K562 (cell line): Measurements from ENCODE around the gene BAHD1. TPM values are rescaled to one million over a fixed set of nuclear protein-coding genes. Genes with fewer than 3 reads are reported as not detected.

Experiments
- ATAC-seq: fragments of 200-7000 bp; cut with Tn5 transposase; 3 replicates; pipeline ENCODE4 v1.9.1; 2020; ENCODE audit warnings: moderate library complexity
- BruUV-seq: library from RNA; stranded (reverse); fragments of 400-500 nt; replicated peaks from 2 replicates; lab custom pipeline; 2021; lab: Mats Ljungman, UMichigan
- CTCF ChIA-PET: fragments of 300-600 bp; formaldehyde crosslinking; extraction: SDS; loops from one replicate; lab custom pipeline; 2021; ENCODE audit warnings: low intra/inter-chr PET ratio; lab: Yijun Ruan, JAX
- POLR2A ChIA-PET: fragments of 300-600, 350-650 bp; sonication (Branson Sonifier 250); formaldehyde crosslinking; extraction: SDS; loops from one replicate; lab custom pipeline; 2021; ENCODE audit warnings: antibody characterized with exemption, inconsistent platforms; lab: Yijun Ruan, JAX
- DNase-seq, 4 experiments: peaks; one replicate each; pipeline versions ENCODE4 v3.0.0 to v3.0.0-alpha.2; 2011 to 2018; ENCODE audit warnings: low spot score in 3 of 4, mixed read lengths in 3 of 4; ENCODE audit errors: extremely low read depth in 1 of 4
- FAIRE-seq: peaks from 2 replicates; lab custom pipeline; 2011; peaks lifted over from hg19 to GRCh38; lab: Jason Lieb, UNC
- H2AFZ ChIP-seq: 2 replicates; pipeline ENCODE4 v1.6.0; 2011; ENCODE audit warnings: low read depth, low read length, control low read depth, inconsistent platforms
- H3K27ac ChIP-seq: fragments of 200-600 bp; 3 replicates; pipeline ENCODE4 v1.8.0; 2011; ENCODE audit warnings: low read depth, mild to moderate bottlenecking, control low read depth, inconsistent platforms, low read length, moderate library complexity, mixed read lengths; ENCODE audit errors: extremely low read depth
- H3K27me3 ChIP-seq, 2 experiments: fragments of 300-600 bp in 1 of 2; 2 replicates in 1 of 2; 3 replicates in 1 of 2; pipeline versions ENCODE4 v1.6.0 to v1.8.0; 2011; ENCODE audit warnings: inconsistent platforms in 2 of 2, low read length in 2 of 2, mild to moderate bottlenecking in 1 of 2, mixed read lengths in 1 of 2, moderate library complexity in 1 of 2; ENCODE audit not compliant: control insufficient read depth in 2 of 2, insufficient read depth in 2 of 2
- H3K36me3 ChIP-seq: fragments of 300-600 bp; 3 replicates; pipeline ENCODE4 v1.8.0; 2011; ENCODE audit warnings: mild to moderate bottlenecking, low read length, inconsistent platforms; ENCODE audit not compliant: control insufficient read depth, insufficient read depth
- H3K4me1 ChIP-seq, 2 experiments: fragments of 200-600 bp in 1 of 2; replicated peaks in 1 of 2; 2 replicates in 1 of 2; 3 replicates in 1 of 2; pipeline versions ENCODE4 v1.5.1 to v1.8.0; 2011; ENCODE audit warnings: inconsistent platforms in 2 of 2, low read length in 2 of 2, mild to moderate bottlenecking in 1 of 2, mixed read lengths in 1 of 2, moderate library complexity in 1 of 2; ENCODE audit not compliant: control insufficient read depth in 2 of 2, insufficient read depth in 2 of 2
- H3K4me2 ChIP-seq: 2 replicates; pipeline ENCODE4 v1.6.1; 2011; ENCODE audit warnings: low read length, control low read depth, inconsistent platforms, mixed read lengths; ENCODE audit not compliant: insufficient read depth
- H3K4me3 ChIP-seq: fragments of 200-600 bp; sonication (generic), shearing (Covaris generic); 2 replicates; pipeline ENCODE4 v1.5.1; 2016; ENCODE audit warnings: control low read depth, inconsistent platforms
- H3K79me2 ChIP-seq: fragments of 200-600 bp; 3 replicates; pipeline ENCODE4 v1.8.0; 2011; ENCODE audit warnings: low read length, inconsistent platforms; ENCODE audit not compliant: control insufficient read depth, insufficient read depth
- H3K9ac ChIP-seq, 2 experiments: 2 replicates each; pipeline versions ENCODE4 v1.6.0 to v1.6.1; 2011; ENCODE audit warnings: low read depth in 2 of 2, low read length in 2 of 2, control low read depth in 1 of 2, inconsistent platforms in 1 of 2, mild to moderate bottlenecking in 1 of 2, mixed read lengths in 1 of 2; ENCODE audit not compliant: insufficient read depth in 1 of 2
- H3K9me1 ChIP-seq: one replicate; pipeline ENCODE4 v1.6.0; 2011; ENCODE audit warnings: inconsistent platforms, mild to moderate bottlenecking, low read length, moderate library complexity; ENCODE audit not compliant: control insufficient read depth, insufficient read depth
- H3K9me3 ChIP-seq: replicated peaks from 2 replicates; pipeline ENCODE4 v1.5.1; 2011; ENCODE audit warnings: low read depth, low read length, inconsistent platforms; ENCODE audit not compliant: control insufficient read depth, insufficient read depth
- H4K20me1 ChIP-seq: replicated peaks from 2 replicates; pipeline ENCODE4 v1.6.1; 2011; ENCODE audit warnings: low read length, inconsistent platforms, mixed read lengths; ENCODE audit not compliant: control insufficient read depth, insufficient read depth
- HDGF ChIP-seq: fragments of 450-650 bp; IDR thresholded peaks from 2 replicates; pipeline ENCODE4 v1.6.1; 2016
- HMGN3 ChIP-seq: IDR thresholded peaks from 2 replicates; pipeline ENCODE4 v1.6.1; 2011; ENCODE audit warnings: borderline replicate concordance, low read depth, mild to moderate bottlenecking, mixed read lengths, low read length; ENCODE audit not compliant: insufficient read length; ENCODE audit errors: extremely low read depth
- KDM2B ChIP-seq: fragments of 250-450 bp; sonication (Bioruptor Pico); IDR thresholded peaks from 2 replicates; pipeline ENCODE4 v1.8.0; 2021; ENCODE audit warnings: mild to moderate bottlenecking, moderate library complexity
- MYC ChIP-seq, 2 experiments: fragments of 250-450 bp in 1 of 2; sonication (Bioruptor Pico) in 1 of 2; IDR thresholded peaks; 2 replicates each; pipeline versions ENCODE4 v1.5.1 to v1.6.1; 2012 to 2021; ENCODE audit warnings: low read depth in 2 of 2, borderline replicate concordance in 1 of 2, improper control_type of control experiment in 1 of 2, low read length in 1 of 2, mild to moderate bottlenecking in 1 of 2, moderate library complexity in 1 of 2
- POLR2G ChIP-seq: fragments of 200-400 bp; formaldehyde crosslinking; IDR thresholded peaks from 2 replicates; pipeline ENCODE4 v1.6.1; 2017; ENCODE audit warnings: low read depth, mild to moderate bottlenecking, antibody characterized with exemption, low read length, moderate library complexity
- RAD21 ChIP-seq, 2 experiments: fragments of 250-450 bp in 1 of 2; fragments of 450-650 bp in 1 of 2; sonication (Bioruptor Pico) in 1 of 2; formaldehyde crosslinking in 1 of 2; IDR thresholded peaks in 1 of 2; conservative IDR thresholded peaks in 1 of 2; 2 replicates each; pipeline versions ENCODE4 v1.4.0 to v1.8.0; 2020 to 2022; ENCODE audit warnings: mild to moderate bottlenecking in 2 of 2, moderate library complexity in 1 of 2
- RBM39 ChIP-seq: fragments of 200-400 bp; formaldehyde crosslinking; optimal IDR thresholded peaks from 2 replicates; pipeline ENCODE3; 2018; ENCODE audit warnings: low read depth, low read length
- RFX7 ChIP-seq: fragments of 250-450 bp; sonication (Bioruptor Pico); IDR thresholded peaks from 2 replicates; pipeline ENCODE4 v1.5.1; 2021; ENCODE audit warnings: mild to moderate bottlenecking
- SPI1 ChIP-seq: IDR thresholded peaks from 2 replicates; pipeline ENCODE4 v1.6.1; 2011; ENCODE audit warnings: low read depth, low read length, control low read depth, borderline replicate concordance
- TAL1 ChIP-seq: fragments of 450-650 bp; IDR thresholded peaks from 2 replicates; pipeline ENCODE4 v1.6.1; 2016; ENCODE audit warnings: mild to moderate bottlenecking
- TEAD4 ChIP-seq, 2 experiments: sonication (generic) in 1 of 2; formaldehyde crosslinking in 1 of 2; IDR thresholded peaks; 2 replicates each; pipeline versions ENCODE4 v1.6.1 to v1.8.0; 2012 to 2022; ENCODE audit warnings: borderline replicate concordance in 1 of 2, inconsistent platforms in 1 of 2, low read length in 1 of 2, mild to moderate bottlenecking in 1 of 2, missing genetic modification reagents in 1 of 2
- VEZF1 ChIP-seq: fragments of 200-800 bp; sonication (Bioruptor generic); IDR thresholded peaks from 2 replicates; pipeline ENCODE4 v1.6.1; 2017; ENCODE audit warnings: missing genetic modification characterization, missing compliant biosample characterization
- ZZZ3 ChIP-seq: fragments of 450-650 bp; IDR thresholded peaks from 2 replicates; pipeline ENCODE4 v1.6.1; 2016; ENCODE audit warnings: antibody characterized with exemption, mild to moderate bottlenecking, moderate library complexity
- WGBS: fragments of 100-300 bp; shearing (Covaris generic); methylation state at CpG from one replicate; pipeline ENCODE4 v1.1.6; 2016; ENCODE audit warnings: low coverage, mixed read lengths; ENCODE audit not compliant: insufficient coverage; ENCODE audit errors: missing lambda C conversion rate; 5-methylcytosine and 5-hydroxymethylcytosine counted together
- in situ Hi-C: fragments of 300-500 bp; cut with MboI; formaldehyde crosslinking; loops from 4 replicates; pipeline ENCODE4 v1.15.0; 2018; ENCODE audit warnings: inconsistent platforms, mixed read lengths
- intact Hi-C: fragments of 100-400 bp; cut with micrococcal nuclease; formaldehyde crosslinking; loops from 2 replicates; pipeline ENCODE4 v1.14.2; 2022
- polyA plus RNA-seq, 8 experiments: library from polyadenylated mRNA; depleted of rRNA in 4 of 8; stranded (reverse) in 5 of 8; unstranded in 3 of 8; fragments of >200 nt; fragmentation: Nextera tagmentation in 2 of 8; fragmentation: Illumina TruSeq in 1 of 8; extraction: Ambion mirVana in 2 of 8; extraction: Trizol in 1 of 8; gene quantifications; 2 replicates each; pipeline versions ENCODE4 v1.2.1 to v1.2.3, GENCODE V29; 2011 to 2014; ENCODE audit warnings: inconsistent platforms in 1 of 8, missing spikeins in 1 of 8
- total RNA-seq, 7 experiments: library from RNA; depleted of rRNA in 6 of 7; stranded (reverse); fragments of >200 nt in 6 of 7; fragmentation: Illumina TruSeq in 2 of 7; extraction: Trizol in 2 of 7; gene quantifications; 2 replicates each; pipeline versions ENCODE4 v1.2.1 to v1.2.3, GENCODE V29; 2011 to 2021; ENCODE audit warnings: low replicate concordance in 1 of 7
- TF ChIP-seq, protein P1 (sequence below), 3 experiments: fragments of 200-800 bp in 1 of 3; sonication (Bioruptor generic) in 1 of 3; sonication (generic) in 1 of 3; formaldehyde crosslinking in 1 of 3; IDR thresholded peaks; 2 replicates each; pipeline versions ENCODE4 v1.6.1 to v1.8.0; 2016 to 2022; ENCODE audit warnings: mild to moderate bottlenecking in 2 of 3, missing compliant biosample characterization in 2 of 3, missing genetic modification characterization in 2 of 3, missing genetic modification reagents in 1 of 3
- TF ChIP-seq, protein P2 (sequence below), 3 experiments: IDR thresholded peaks in 2 of 3; conservative IDR thresholded peaks in 1 of 3; 2 replicates each; pipeline ENCODE4 v1.5.1; 2011 to 2012; ENCODE audit warnings: low read length in 3 of 3, mild to moderate bottlenecking in 3 of 3, control low read depth in 2 of 3, improper control_type of control experiment in 1 of 3, inconsistent platforms in 1 of 3, low read depth in 1 of 3, mixed read lengths in 1 of 3, moderate library complexity in 1 of 3; ENCODE audit not compliant: insufficient read depth in 2 of 3

BAHD1 gene
- total and polyA plus RNA-seq, 9 of the 15 experiments (the other 6 are each of a cell fraction or from before 2014, with no cell fraction given): 0.55 to 38.5 (median 11.5) TPM

DNA sequence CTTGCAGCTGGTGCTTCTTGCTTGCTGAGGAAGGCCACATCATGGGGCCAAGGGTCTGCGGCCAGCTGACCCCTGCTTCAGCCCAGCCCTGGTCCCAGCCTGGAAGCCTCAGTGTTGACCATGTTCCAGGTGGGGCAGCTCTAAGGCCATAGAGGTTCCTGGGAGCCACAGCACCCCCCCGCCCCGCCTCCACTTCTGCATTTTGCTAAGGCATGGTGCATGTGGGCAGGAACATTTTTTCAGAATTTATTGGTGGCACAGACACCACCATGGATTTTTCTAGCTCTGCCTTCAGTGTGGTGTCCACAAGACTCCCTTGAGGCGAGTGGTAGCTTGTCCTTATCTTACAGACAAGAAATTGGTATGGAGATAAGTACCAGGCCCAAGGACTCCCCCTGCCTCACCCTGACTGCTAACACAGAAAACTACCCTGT is 28.2 kb downstream of the BAHD1 start:
- in situ Hi-C loops: no loop called here
- POLR2A ChIA-PET: interaction anchor here (0.7 to 2.2 kb wide), 5 partner anchors 10 to 30 kb away, joined by 3 to 15 read pairs (median 6); no protein-coding TSS in a partner anchor
- Histone ChIP-seq H3K36me3 (peaks cover 41% of the 10 kb centered on the region), H3K4me1 (peaks cover 37 to 52% of the 10 kb centered on the region in 2 experiments), H3K9me1 (no peaks in the 10 kb centered on the region), H3K4me3 (no peak overlapping the region), H3K9ac (no peak overlapping the region; a peak in 1 of 4 replicates)
- BruUV-seq: no TSS peak
- ATAC-seq (no peak), FAIRE-seq (peak; percentile 54), DNase-seq (peak in 1 of 4 experiments; percentile 37)
- peak; percentile 45 for TF ChIP-seq HMGN3
- no peak for TF ChIP-seq HDGF
- 0 out of 2 replicates have a peak, but pooled peaks have one; percentile 47 for TF ChIP-seq MYC (IDR thresholded peaks at IDR 0.05; ENCODE audit: low read depth, low read length)
- TF ChIP-seq MYC (CRISPR knock-in tag; IDR thresholded peaks at IDR 0.05; ENCODE audit: borderline replicate concordance, low read depth): no peak
- TF ChIP-seq, protein P1, sequence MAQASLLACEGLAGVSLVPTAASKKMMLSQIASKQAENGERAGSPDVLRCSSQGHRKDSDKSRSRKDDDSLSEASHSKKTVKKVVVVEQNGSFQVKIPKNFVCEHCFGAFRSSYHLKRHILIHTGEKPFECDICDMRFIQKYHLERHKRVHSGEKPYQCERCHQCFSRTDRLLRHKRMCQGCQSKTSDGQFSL (CRISPR knock-in tag; IDR thresholded peaks at IDR 0.05): peak; percentile 75
- TF ChIP-seq, protein P1 (tag; IDR thresholded peaks at IDR 0.05): no peak
- TF ChIP-seq VEZF1 (CRISPR knock-in tag): peak; percentile 54; the same call in 1 of the 2 replicates
- TF ChIP-seq POLR2G: 0 out of 2 replicates have a peak, but pooled peaks have one; percentile 23
- no peak for TF ChIP-seq ZZZ3
- TF ChIP-seq RFX7 (CRISPR knock-in tag): no peak
- no peak for TF ChIP-seq TAL1
- TF ChIP-seq RBM39: no peak
- TF ChIP-seq RAD21 (CRISPR knock-in tag; conservative IDR thresholded peaks at IDR 0.05 in 1 of 2, IDR thresholded peaks at IDR 0.05 in 1 of 2): 0 out of 4 replicates have a peak, but pooled peaks have one; percentile 3 to 10
- TF ChIP-seq KDM2B: no peak
- TF ChIP-seq, protein P2, sequence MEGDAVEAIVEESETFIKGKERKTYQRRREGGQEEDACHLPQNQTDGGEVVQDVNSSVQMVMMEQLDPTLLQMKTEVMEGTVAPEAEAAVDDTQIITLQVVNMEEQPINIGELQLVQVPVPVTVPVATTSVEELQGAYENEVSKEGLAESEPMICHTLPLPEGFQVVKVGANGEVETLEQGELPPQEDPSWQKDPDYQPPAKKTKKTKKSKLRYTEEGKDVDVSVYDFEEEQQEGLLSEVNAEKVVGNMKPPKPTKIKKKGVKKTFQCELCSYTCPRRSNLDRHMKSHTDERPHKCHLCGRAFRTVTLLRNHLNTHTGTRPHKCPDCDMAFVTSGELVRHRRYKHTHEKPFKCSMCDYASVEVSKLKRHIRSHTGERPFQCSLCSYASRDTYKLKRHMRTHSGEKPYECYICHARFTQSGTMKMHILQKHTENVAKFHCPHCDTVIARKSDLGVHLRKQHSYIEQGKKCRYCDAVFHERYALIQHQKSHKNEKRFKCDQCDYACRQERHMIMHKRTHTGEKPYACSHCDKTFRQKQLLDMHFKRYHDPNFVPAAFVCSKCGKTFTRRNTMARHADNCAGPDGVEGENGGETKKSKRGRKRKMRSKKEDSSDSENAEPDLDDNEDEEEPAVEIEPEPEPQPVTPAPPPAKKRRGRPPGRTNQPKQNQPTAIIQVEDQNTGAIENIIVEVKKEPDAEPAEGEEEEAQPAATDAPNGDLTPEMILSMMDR (IDR thresholded peaks at IDR 0.05 in 2 of 3, conservative IDR thresholded peaks at IDR 0.05 in 1 of 3; ENCODE audit: insufficient read depth in 2 of 3, low read depth in 1 of 3, low read length in 3 of 3): peak in 1 of 3 experiments; percentile 21; a peak in 1 of 6 replicates
- peak; percentile 86 for TF ChIP-seq SPI1
- 0 out of 2 replicates have a peak, but pooled peaks have one; percentile 20 for TF ChIP-seq TEAD4 (IDR thresholded peaks at IDR 0.05; ENCODE audit: low read length)
- no peak for TF ChIP-seq TEAD4 (CRISPR knock-in tag; IDR thresholded peaks at IDR 0.05; ENCODE audit: borderline replicate concordance)
- TF ChIP-seq, all 486 proteins: peak for 9
- Histone ChIP-seq H3K27ac (no peak overlapping the region), H3K4me2 (no peak overlapping the region), H3K27me3 (no peaks in the 10 kb centered on the region), H2AFZ (no peak overlapping the region), H3K79me2 (peaks cover 15% of the 10 kb centered on the region), H3K9me3 (no peaks in the 10 kb centered on the region), H4K20me1 (no peaks in the 10 kb centered on the region; the same call in 1 of the 2 replicates)
- intact Hi-C loops: no loop called here
- WGBS: 46% methylated on average over 3 of the region's 4 CpGs
- CTCF ChIA-PET: no interaction called here
